ENCODE measurements around the gene PRDM9. TPM values are rescaled to one million over a fixed set of nuclear protein-coding genes. Genes with fewer than 3 reads are reported as not detected.

Gene PRDM9
- total RNA-seq, 1 experiment from 2014 or later: not detected

DNA sequence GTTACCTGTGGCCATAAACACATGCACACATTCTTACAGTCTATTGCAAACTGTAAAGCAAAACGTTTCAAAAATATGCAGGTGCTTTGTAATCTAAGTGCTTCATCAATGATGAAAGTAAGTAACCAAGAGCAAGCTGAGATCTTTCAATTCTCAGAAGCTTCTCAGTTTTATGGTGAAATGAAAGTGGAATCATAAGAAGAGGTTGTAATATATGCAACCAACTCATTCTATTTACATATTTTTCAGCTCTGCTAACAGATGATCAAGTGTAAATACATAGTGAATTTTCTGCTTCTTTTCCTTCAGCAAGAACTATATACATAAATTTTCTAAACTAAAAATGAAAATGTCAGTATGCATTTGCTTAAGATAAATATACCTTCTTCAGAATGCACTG lies 33.1 kb upstream of the PRDM9 start:
- no peak overlapping the region for H3K4ac ChIP-seq (ENCODE audit: low read depth, low read length)
- DNase-seq: no peak
- no peak overlapping the region for H3K14ac ChIP-seq (ENCODE audit: insufficient read depth, low read length)
- no peaks in the 10 kb centered on the region; the same call in 1 of the 2 replicates for H3K27me3 Mint-ChIP-seq (ENCODE audit: low read depth)
- no peaks in the 10 kb centered on the region for H3K79me1 ChIP-seq (ENCODE audit: insufficient read depth, low read depth, low read length, poor library complexity, severe bottlenecking)
- no peak overlapping the region for H3K23ac ChIP-seq (ENCODE audit: insufficient read length, low read depth, low read length)
- no peak overlapping the region for H3K27ac ChIP-seq (ENCODE audit: insufficient read length, low read depth, low read length)
- H4K8ac ChIP-seq (replicated peaks; ENCODE audit: insufficient read length, low read depth, low read length): no peak overlapping the region
- TF ChIP-seq, protein P1, sequence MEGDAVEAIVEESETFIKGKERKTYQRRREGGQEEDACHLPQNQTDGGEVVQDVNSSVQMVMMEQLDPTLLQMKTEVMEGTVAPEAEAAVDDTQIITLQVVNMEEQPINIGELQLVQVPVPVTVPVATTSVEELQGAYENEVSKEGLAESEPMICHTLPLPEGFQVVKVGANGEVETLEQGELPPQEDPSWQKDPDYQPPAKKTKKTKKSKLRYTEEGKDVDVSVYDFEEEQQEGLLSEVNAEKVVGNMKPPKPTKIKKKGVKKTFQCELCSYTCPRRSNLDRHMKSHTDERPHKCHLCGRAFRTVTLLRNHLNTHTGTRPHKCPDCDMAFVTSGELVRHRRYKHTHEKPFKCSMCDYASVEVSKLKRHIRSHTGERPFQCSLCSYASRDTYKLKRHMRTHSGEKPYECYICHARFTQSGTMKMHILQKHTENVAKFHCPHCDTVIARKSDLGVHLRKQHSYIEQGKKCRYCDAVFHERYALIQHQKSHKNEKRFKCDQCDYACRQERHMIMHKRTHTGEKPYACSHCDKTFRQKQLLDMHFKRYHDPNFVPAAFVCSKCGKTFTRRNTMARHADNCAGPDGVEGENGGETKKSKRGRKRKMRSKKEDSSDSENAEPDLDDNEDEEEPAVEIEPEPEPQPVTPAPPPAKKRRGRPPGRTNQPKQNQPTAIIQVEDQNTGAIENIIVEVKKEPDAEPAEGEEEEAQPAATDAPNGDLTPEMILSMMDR (conservative IDR thresholded peaks at IDR 0.05): no peak
- H3K4me1 ChIP-seq (ENCODE audit: insufficient read depth, low read length): no peaks in the 10 kb centered on the region
- no peak overlapping the region for H4K91ac ChIP-seq (ENCODE audit: insufficient read length, low read depth, low read length)
- no peak overlapping the region for H3K18ac ChIP-seq (ENCODE audit: insufficient read length, low read depth, low read length)
- no peak overlapping the region for H3T11ph ChIP-seq (ENCODE audit: low read length)
- H2BK15ac ChIP-seq (ENCODE audit: low read depth, low read length): no peak overlapping the region
- no peak overlapping the region for H2BK5ac ChIP-seq (ENCODE audit: insufficient read length, low read length)
- no peak overlapping the region for H3K27ac Mint-ChIP-seq
- no peak overlapping the region for H2BK20ac ChIP-seq (ENCODE audit: low read depth, low read length, poor library complexity, severe bottlenecking)
- H3K23me2 ChIP-seq (ENCODE audit: insufficient read length, low read depth, low read length, poor library complexity, severe bottlenecking): no peaks in the 10 kb centered on the region
- no peak overlapping the region for H2AFZ ChIP-seq (ENCODE audit: low read length)
- H2BK120ac ChIP-seq (ENCODE audit: low read depth, low read length, poor library complexity, severe bottlenecking): no peak overlapping the region
- H3K4me2 ChIP-seq (ENCODE audit: insufficient read depth, insufficient read length, low read length): no peak overlapping the region
- no peaks in the 10 kb centered on the region for H3K9me3 ChIP-seq (ENCODE audit: control insufficient read depth, low read depth, low read length)
- H3K9me3 Mint-ChIP-seq: peaks cover 0 to 2% of the 10 kb centered on the region in 2 experiments; a peak in 2 of 5 replicates
- no peak overlapping the region for H3K4me3 Mint-ChIP-seq
- no peak overlapping the region for H3K9ac ChIP-seq (ENCODE audit: extremely low read depth, insufficient read length, low read length)
- no peaks in the 10 kb centered on the region for H3K79me2 ChIP-seq (ENCODE audit: insufficient read depth, low read length)
- no CpG with 5 or more reads among the region's 1 CpG for WGBS (ENCODE audit: extremely low coverage, insufficient read length, low lambda C conversion rate)
- H3K56ac ChIP-seq (ENCODE audit: insufficient read length, low read depth, low read length): no peak overlapping the region
- H3K4me1 Mint-ChIP-seq: no peaks in the 10 kb centered on the region
- H3K36me3 Mint-ChIP-seq (ENCODE audit: insufficient read depth in 1 of 3, low read depth in 3 of 3): no peaks in the 10 kb centered on the region
- H2BK12ac ChIP-seq (ENCODE audit: insufficient read length, low read depth, low read length): no peak overlapping the region
- H2AK5ac ChIP-seq (ENCODE audit: insufficient read length, low read length): no peak overlapping the region
- no peaks in the 10 kb centered on the region for H4K20me1 ChIP-seq (ENCODE audit: control insufficient read depth, insufficient read depth, insufficient read length)
- H4K5ac ChIP-seq (ENCODE audit: insufficient read length, low read depth, low read length): no peak overlapping the region
- H3K27me3 ChIP-seq (ENCODE audit: insufficient read depth, low read length): no peaks in the 10 kb centered on the region

All from H9 (cell line).